GM12891 (cell line): Measurements from ENCODE around the gene LMNTD2.

Experiments
- POLR2A ChIP-seq: IDR thresholded peaks from 2 replicates; pipeline ENCODE4 v1.6.1; 2011; ENCODE audit warnings: low read depth, low read length, control low read depth
- POLR2AphosphoS5 ChIP-seq: IDR thresholded peaks from 2 replicates; pipeline ENCODE4 v1.6.1; 2011; ENCODE audit warnings: low read depth, low read length, control low read depth
- POU2F2 ChIP-seq: IDR thresholded peaks from 2 replicates; pipeline ENCODE4 v1.6.1; 2011; ENCODE audit warnings: low read depth, mild to moderate bottlenecking, control low read depth, low read length, moderate library complexity
- TAF1 ChIP-seq: IDR thresholded peaks from 2 replicates; pipeline ENCODE4 v1.6.1; 2011; ENCODE audit warnings: low read depth, low read length, control low read depth

- TF ChIP-seq POLR2A (no peak), POLR2AphosphoS5 (no peak), POU2F2 (no peak), TAF1 (no peak)
Measured at GRCh38 chr11:587546-587945, 27.0 kb upstream of the LMNTD2 start.
